CD4-positive, alpha-beta T cell (primary cell): Measurements from ENCODE around the gene RPL21. TPM values are rescaled to one million over a fixed set of nuclear protein-coding genes. Genes with fewer than 3 reads are reported as not detected.

Experiments used
- ATAC-seq: fragments of 200-7000 bp; cut with Tn5 transposase; one replicate; pipeline ENCODE4 v1.10.0; 2022; ENCODE audit warnings: mild to moderate bottlenecking; ENCODE audit not compliant: poor library complexity
- CTCF ChIA-PET: fragments of 350-600 bp; sonication (Branson Sonifier 250); formaldehyde crosslinking; loops from one replicate; lab custom pipeline; 2021; ENCODE audit warnings: antibody characterized with exemption, inconsistent platforms; lab: Charles Lee
- POLR2A ChIA-PET: fragments of 350-600 bp; sonication (Branson Sonifier 250); formaldehyde crosslinking; loops from one replicate; lab custom pipeline; 2021; ENCODE audit warnings: antibody characterized with exemption, inconsistent platforms; lab: Charles Lee
- DNase-seq, 14 experiments: peaks; one replicate each; pipeline ENCODE4 v3.0.0-alpha.2; 2013 to 2020; ENCODE audit warnings: mixed read lengths in 2 of 14
- H3K27ac ChIP-seq, 2 donors: one replicate each; pipeline versions ENCODE4 v1.5.1 to v1.7.0; 2013; ENCODE audit warnings: low read length in 2 of 2, low read depth in 1 of 2, mild to moderate bottlenecking in 1 of 2
- H3K27me3 ChIP-seq, 2 experiments: 1 replicate in 1 of 2; 2 replicates in 1 of 2; pipeline versions ENCODE4 v1.6.1 to v1.7.0; 2013; ENCODE audit warnings: low read length in 2 of 2, control low read depth in 1 of 2, mild to moderate bottlenecking in 1 of 2, moderate library complexity in 1 of 2; ENCODE audit not compliant: insufficient read depth in 2 of 2, control insufficient read depth in 1 of 2
- H3K36me3 ChIP-seq: one replicate; pipeline ENCODE4 v1.6.1; 2013; ENCODE audit warnings: low read length, control low read depth; ENCODE audit not compliant: insufficient read depth
- H3K4me1 ChIP-seq: one replicate; pipeline ENCODE4 v1.6.1; 2013; ENCODE audit warnings: low read length, control low read depth; ENCODE audit not compliant: insufficient read depth
- H3K4me3 ChIP-seq: one replicate; pipeline ENCODE4 v1.5.1; 2013; ENCODE audit warnings: mild to moderate bottlenecking, low read length, moderate library complexity
- H3K9me3 ChIP-seq, 2 experiments: 1 replicate in 1 of 2; 2 replicates in 1 of 2; pipeline versions ENCODE4 v1.6.1 to v1.7.0; 2013; ENCODE audit warnings: low read length in 2 of 2, mild to moderate bottlenecking in 2 of 2, control low read depth in 1 of 2, moderate library complexity in 1 of 2; ENCODE audit not compliant: control insufficient read depth in 1 of 2, insufficient read depth in 1 of 2
- H3K27ac Mint-ChIP-seq: one replicate; pipeline ENCODE4 v1.8.0; 2020; ENCODE audit warnings: mixed read lengths
- H3K27me3 Mint-ChIP-seq: one replicate; pipeline ENCODE4 v1.8.0; 2021; ENCODE audit warnings: mixed read lengths
- H3K36me3 Mint-ChIP-seq: one replicate; pipeline ENCODE4 v1.8.0; 2021; ENCODE audit warnings: low read depth, mixed read lengths
- H3K4me1 Mint-ChIP-seq: one replicate; pipeline ENCODE4 v1.8.0; 2021; ENCODE audit warnings: low read depth, mixed read lengths
- H3K4me3 Mint-ChIP-seq: one replicate; pipeline ENCODE4 v1.8.0; 2020; ENCODE audit warnings: mild to moderate bottlenecking, mixed read lengths
- H3K9me3 Mint-ChIP-seq: one replicate; pipeline ENCODE4 v1.8.0; 2020; ENCODE audit warnings: mixed read lengths
- intact Hi-C, 2 experiments: fragments of 100-400 bp; cut with DNase I in 1 of 2; cut with micrococcal nuclease in 1 of 2; formaldehyde crosslinking; loops; one replicate each; pipeline versions ENCODE4 v1.15.1 to v1.9.0; 2023 to 2025; cut with DNase I, micrococcal nuclease
- total RNA-seq, 174 experiments: library from RNA in 2 of 174; stranded (reverse) in 2 of 174; gene quantifications; one replicate each; pipeline ENCODE4 v1.2.3 and lab custom pipeline; 2021 to 2026
- TF ChIP-seq, protein P1 (sequence below): fragments of 200-600 bp; IDR thresholded peaks from one replicate; pipeline ENCODE4 v1.8.0; 2022; ENCODE audit warnings: antibody characterized with exemption, mild to moderate bottlenecking

The RPL21 gene
- total RNA-seq, 2 experiments from 2014 or later = 2,736 to 2,941 TPM

DNA sequence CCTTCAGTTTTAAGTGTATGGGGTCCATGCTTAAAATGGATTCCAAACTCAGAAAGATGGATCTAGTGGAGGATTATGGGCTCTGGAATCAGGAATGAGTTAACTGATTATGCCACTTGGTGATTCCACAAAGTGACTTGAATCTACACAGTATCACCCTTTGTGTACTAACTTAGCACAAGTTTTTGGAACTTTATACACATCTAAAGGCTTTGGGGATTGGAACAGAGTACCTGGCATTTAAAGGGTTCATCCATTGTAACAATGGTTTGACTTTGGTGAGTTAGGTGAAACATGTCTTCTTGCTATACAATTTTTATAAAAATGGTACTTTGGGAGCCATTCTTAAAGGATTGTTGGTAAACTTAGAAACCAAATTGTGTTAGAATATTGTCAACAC, 1.1 kb downstream of the RPL21 start:
- peak overlapping the region; percentile 99 for H3K27ac Mint-ChIP-seq
- no peaks in the 10 kb centered on the region for H3K27me3 Mint-ChIP-seq
- Histone ChIP-seq H3K27me3 (no peaks in the 10 kb centered on the region), H3K4me1 (peaks cover 23% of the 10 kb centered on the region), H3K36me3 (peaks cover 43% of the 10 kb centered on the region), H3K4me3 (peak overlapping the region; percentile 69), H3K9me3 (no peaks in the 10 kb centered on the region), H3K27ac (peak overlapping the region; percentile 90 to 98)
- TF ChIP-seq, protein P1, sequence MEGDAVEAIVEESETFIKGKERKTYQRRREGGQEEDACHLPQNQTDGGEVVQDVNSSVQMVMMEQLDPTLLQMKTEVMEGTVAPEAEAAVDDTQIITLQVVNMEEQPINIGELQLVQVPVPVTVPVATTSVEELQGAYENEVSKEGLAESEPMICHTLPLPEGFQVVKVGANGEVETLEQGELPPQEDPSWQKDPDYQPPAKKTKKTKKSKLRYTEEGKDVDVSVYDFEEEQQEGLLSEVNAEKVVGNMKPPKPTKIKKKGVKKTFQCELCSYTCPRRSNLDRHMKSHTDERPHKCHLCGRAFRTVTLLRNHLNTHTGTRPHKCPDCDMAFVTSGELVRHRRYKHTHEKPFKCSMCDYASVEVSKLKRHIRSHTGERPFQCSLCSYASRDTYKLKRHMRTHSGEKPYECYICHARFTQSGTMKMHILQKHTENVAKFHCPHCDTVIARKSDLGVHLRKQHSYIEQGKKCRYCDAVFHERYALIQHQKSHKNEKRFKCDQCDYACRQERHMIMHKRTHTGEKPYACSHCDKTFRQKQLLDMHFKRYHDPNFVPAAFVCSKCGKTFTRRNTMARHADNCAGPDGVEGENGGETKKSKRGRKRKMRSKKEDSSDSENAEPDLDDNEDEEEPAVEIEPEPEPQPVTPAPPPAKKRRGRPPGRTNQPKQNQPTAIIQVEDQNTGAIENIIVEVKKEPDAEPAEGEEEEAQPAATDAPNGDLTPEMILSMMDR = no peak
- POLR2A ChIA-PET = no interaction called here
- H3K4me3 Mint-ChIP-seq = peak overlapping the region; percentile 95
- peaks cover 69% of the 10 kb centered on the region for H3K36me3 Mint-ChIP-seq
- no peaks in the 10 kb centered on the region for H3K9me3 Mint-ChIP-seq
- no peak for DNase-seq
- peaks cover 68% of the 10 kb centered on the region for H3K4me1 Mint-ChIP-seq
- intact Hi-C loops = loop anchor here (1.0 to 10.0 kb wide), 10 partner anchors 17 to 1948 kb away; partner anchors contain the start of genes CDK8 (in 1 of the 2), GTF3A (in 1 of the 2), LNX2 (in 1 of the 2) and MTIF3 (in 1 of the 2)
- ATAC-seq = no peak
- CTCF ChIA-PET = interaction anchor here (0.8 kb wide), 1 partner anchor 18 kb away, joined by 4 read pairs; the partner anchor contains the start of gene RASL11A

DNA sequence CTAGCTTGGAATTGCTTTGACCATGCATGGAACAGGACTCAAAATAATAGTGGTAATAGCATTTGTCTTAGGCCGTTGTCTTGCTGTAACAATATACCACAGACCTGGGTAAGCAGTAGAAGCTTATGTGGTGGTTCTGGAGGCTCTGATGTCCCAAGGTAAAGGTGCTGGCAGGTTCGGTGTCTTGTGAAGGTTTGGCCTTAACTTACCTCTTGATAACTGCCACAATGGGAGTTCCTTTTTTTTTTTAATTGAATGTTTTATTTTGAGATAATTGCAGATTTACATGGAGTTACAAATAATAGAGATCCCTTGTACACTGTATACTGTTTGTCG, 5.8 kb downstream of the RPL21 start:
- no peaks in the 10 kb centered on the region for H3K9me3 ChIP-seq
- peak overlapping the region; percentile 39 for H3K4me3 Mint-ChIP-seq
- intact Hi-C loops = loop anchor here (10.0 kb wide), 5 partner anchors 168 to 1952 kb away; partner anchors contain the start of genes CDK8 (in 1 of the 2), GTF3A (in 1 of the 2), NUP58 (in 1 of the 2) and RNF6 (in 1 of the 2)
- H3K27me3 ChIP-seq = no peaks in the 10 kb centered on the region
- DNase-seq = no peak
- H3K27ac ChIP-seq = no peak overlapping the region
- ChIA-PET POLR2A (interaction anchor here (0.6 to 1.4 kb wide), 3 partner anchors 9 to 18 kb away, joined by 3 to 5 read pairs (median 4); partner anchors contain the start of gene RASL11A), CTCF (no interaction called here)
- peaks cover 25% of the 10 kb centered on the region for H3K4me1 ChIP-seq
- H3K4me3 ChIP-seq = no peak overlapping the region
- TF ChIP-seq, protein P1 = no peak
- peaks cover 90% of the 10 kb centered on the region for H3K36me3 Mint-ChIP-seq
- no peaks in the 10 kb centered on the region for H3K27me3 Mint-ChIP-seq
- H3K27ac Mint-ChIP-seq = no peak overlapping the region
- peaks cover 64% of the 10 kb centered on the region for H3K36me3 ChIP-seq
- no peaks in the 10 kb centered on the region for H3K9me3 Mint-ChIP-seq
- peaks cover 84% of the 10 kb centered on the region for H3K4me1 Mint-ChIP-seq
- no peak for ATAC-seq

DNA sequence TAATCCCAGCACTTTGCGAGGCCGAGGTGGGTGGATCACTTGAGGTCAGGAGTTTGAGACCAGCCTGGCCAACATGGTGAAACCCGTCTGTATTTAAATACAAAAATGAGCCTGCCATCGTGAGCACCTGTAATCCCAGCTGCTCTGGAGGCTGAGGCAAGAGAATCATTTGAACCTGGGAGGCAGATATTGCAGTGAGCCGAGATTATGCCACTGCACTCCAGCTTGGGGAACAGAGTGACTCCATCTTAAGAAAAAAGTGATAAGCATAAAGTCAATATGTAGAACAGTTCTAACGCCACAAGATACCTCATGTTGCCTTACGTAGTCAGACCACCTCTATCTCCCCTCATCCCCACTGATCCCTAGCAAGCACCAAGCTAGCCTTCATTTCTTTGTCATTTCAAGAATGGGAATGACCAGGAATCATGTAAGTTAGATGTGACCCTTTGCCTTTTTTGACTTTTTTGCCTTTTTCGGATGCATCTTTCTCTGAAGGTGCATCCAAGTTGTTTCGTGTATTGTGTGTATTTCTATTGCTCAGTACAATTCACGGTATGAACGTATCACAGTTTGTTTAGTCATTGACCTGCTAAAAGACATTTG, 6.4 kb downstream of the RPL21 start:
- H3K27ac ChIP-seq = no peak overlapping the region
- H3K4me3 Mint-ChIP-seq = peak overlapping the region; percentile 39
- CTCF ChIA-PET = no interaction called here
- no peaks in the 10 kb centered on the region for H3K9me3 ChIP-seq
- peak overlapping the region; percentile 74 for H3K27ac Mint-ChIP-seq
- no peaks in the 10 kb centered on the region for H3K27me3 Mint-ChIP-seq
- H3K36me3 ChIP-seq = peaks cover 64% of the 10 kb centered on the region
- no peaks in the 10 kb centered on the region for H3K9me3 Mint-ChIP-seq
- POLR2A ChIA-PET = interaction anchor here (1.4 kb wide), 1 partner anchor 13 kb away, joined by 3 read pairs; the partner anchor contains the start of gene RASL11A
- no peak overlapping the region for H3K4me3 ChIP-seq
- TF ChIP-seq, protein P1 = no peak
- H3K27me3 ChIP-seq = no peaks in the 10 kb centered on the region
- ATAC-seq (no peak), DNase-seq (no peak)
- H3K4me1 ChIP-seq = peaks cover 24% of the 10 kb centered on the region
- H3K36me3 Mint-ChIP-seq = peaks cover 84% of the 10 kb centered on the region
- H3K4me1 Mint-ChIP-seq = peaks cover 83% of the 10 kb centered on the region
- intact Hi-C loops = loop anchor here (10.0 kb wide), 5 partner anchors 167 to 1953 kb away; partner anchors contain the start of genes CDK8 (in 1 of the 2), GTF3A (in 1 of the 2), NUP58 (in 1 of the 2) and RNF6 (in 1 of the 2)
